CD4-positive, alpha-beta T cell treated with Interleukin-21 for 1 hour (primary cell): ENCODE data around the gene TRPM8.

Experiments used
- DNase-seq: peaks from one replicate; pipeline ENCODE4 v3.0.0-alpha.2; 2020

The TRPM8 gene

DNA sequence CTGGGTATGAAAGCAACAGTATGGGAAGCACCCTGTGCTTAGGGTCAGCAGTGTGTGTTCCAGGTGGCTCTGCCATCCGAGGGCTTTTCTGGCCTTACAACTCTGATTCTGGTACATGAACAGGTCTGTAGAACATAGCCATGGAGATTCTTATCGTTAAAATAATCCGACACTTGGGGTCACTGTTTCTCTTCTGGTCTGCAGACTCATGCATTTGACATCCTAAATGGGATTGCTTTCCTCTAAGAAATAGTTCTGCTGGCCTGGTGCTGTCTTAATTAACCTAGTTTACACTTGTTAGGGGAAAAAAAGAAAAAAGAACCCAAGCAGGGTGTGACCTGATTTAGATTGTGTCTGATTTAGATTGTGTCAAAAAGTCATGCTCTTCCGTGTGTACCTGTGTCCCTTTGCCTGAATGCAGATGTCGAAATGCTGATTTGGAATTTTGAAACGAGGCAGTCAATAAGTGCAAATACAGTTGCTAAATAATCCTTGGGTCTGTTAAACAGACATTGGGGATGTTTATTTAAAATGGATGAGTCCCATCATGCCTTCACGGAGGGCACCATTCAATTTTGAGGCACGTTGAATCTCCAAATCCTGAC, 59.6 kb downstream of the TRPM8 start:
- DNase-seq, result peak; percentile 77

DNA sequence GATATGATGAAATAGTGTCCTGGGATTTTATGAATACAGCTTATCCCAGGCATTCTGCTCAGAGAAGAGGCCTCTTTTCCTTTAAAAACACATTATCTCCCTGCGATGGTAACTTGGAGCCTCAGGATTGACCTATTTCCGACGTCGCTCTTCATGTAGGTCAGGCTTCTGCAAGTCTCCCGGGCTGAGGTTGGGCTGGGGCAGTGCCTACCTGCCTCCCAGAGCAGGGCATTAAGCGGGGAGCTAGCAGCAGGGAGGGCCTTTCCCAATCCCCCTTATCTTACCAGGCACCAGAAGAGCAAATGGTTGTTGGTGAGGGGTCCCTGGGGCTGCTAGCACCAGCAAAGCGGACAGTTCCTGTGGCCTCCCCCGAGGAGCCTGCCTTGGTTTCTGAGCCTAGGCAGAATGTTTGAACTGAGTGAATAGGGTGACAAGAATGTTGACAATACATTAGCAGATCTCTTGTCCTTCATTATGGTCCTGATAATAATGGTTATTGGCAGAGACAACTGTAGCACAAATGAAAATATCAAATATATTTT, 60.2 kb downstream of the TRPM8 start:
- DNase-seq, result no peak

DNA sequence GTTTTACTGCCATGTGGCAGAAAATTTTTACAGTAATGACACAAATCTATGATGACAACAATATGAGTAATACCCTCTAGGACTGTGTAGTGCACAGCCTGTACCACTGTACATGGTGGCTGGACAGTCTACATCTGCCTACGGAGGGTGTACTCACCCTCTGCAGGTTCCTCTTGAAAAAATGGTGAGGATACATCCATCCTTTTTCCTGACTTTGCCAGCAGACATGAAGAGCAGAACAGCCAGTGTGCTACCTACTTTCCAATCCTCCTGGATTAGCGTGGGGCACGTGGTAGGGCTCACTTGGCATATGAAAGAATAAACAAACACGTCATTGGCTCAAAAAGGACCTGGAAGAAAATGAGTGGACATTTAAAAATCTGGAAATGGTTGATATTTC, 62.6 kb downstream of the TRPM8 start:
- no peak for DNase-seq

DNA sequence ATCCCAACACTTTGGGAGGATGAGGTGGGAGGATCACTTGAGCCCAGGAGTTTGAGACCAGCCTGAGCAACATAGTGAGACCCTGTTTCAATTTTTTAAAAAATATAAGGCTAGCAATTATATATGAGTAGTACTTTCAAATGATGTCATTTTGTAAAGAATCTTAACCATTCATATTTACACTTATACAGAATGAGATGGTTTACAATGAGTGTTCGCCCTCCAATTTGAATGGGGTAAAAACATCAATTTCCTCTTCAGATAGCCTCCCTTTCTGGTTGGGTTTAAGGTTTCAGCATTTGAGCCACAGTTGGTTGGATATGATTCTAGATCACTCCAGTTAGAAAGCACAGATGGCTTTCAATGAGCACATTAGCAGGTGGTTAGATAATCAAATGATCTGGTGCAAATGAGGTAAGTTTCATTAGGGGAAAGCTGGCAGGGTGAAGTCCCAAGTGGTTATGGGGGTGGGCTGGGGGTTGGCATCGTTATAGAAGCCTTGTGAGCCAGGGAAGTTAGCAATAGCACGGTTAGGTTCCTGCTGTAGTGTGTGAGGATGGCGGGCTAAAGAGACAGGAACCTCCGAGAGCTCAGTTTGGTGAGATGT, 63.9 kb downstream of the TRPM8 start:
- DNase-seq, result no peak

DNA sequence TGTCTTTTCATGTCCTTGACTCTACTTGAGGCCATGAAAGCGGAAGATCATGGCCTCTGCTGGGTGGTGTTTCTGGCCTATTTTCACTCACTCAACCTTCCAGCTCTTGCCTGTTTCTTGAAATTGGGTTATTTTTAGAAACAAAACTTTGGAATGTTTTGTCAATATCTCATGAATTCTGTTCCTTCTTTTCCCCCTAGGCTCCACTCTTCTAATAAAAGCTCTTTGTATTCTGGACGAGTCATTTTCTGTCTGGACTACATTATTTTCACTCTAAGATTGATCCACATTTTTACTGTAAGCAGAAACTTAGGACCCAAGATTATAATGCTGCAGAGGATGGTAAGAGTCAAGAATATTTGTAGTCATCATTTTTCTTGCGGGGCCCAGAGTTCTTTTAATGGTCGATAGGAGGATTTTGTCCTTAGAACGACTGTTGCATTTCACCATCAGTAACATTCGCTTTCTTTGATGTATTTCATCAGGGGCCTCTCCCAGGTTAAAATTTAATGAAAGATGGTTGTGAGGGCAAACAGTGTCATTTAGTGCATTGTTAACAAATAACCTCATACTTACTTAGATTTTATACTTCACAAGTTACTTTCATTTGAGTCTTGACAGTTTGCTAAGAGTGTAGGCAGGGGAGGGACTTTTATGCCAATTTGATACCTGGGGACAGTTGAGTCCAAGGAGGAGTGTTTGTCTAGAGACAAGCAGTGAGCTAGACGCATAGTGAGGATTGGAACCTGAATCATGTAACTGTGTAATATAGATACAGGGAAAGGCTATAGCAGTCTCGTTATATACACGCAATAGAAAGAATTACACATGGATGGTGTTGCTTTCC, 64.6 kb downstream of the TRPM8 start:
- no peak for DNase-seq

DNA sequence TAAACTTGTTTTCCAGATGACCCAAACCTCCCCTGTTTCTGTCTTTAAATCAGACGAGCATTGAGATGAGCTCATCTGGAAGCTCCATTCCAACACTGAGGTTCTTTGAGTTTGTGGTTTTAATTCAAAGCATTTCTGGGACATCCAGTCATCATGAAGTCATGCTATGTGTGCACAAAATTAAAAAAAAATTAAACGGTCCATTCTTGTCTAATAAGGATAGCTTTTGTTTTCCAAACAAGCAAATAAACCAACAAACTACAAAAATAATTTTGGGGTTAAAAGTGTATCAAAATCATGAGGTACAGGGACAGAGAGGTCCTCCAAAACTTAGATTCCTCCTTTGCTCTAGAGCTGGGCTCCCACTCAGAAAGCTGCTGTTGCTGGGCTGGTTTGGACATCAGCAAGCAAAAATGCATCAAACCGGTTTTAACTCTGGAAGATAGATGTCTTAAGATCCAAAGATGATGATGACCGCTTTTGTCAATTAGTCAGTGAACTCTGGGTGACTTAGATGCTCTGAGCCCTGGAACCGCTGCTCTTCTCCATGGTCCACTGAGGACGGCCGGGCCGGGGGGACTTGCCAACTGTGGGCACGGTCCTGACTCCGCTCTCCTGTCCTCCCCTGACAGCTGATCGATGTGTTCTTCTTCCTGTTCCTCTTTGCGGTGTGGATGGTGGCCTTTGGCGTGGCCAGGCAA, 65.4 kb downstream of the TRPM8 start:
- no peak for DNase-seq

DNA sequence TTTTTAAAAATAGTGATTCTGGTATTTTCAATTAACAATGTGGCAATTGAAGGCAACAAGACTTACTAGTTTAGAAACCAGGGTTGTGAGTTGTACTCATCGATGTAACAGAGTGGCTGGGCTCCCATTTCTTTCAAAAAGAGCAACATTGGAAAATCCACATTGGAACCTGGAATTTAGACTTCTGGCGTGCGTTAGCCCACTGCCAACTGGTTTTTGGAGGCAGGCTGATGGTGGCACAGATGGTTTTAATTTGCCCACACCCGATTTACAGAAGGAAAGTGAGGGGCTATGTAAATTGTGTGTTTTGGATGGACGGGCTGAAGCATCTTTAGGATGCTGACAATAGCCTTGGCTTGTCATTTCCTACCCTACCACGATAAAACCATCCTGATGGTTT, 66.3 kb downstream of the TRPM8 start:
- DNase-seq, result no peak

DNA sequence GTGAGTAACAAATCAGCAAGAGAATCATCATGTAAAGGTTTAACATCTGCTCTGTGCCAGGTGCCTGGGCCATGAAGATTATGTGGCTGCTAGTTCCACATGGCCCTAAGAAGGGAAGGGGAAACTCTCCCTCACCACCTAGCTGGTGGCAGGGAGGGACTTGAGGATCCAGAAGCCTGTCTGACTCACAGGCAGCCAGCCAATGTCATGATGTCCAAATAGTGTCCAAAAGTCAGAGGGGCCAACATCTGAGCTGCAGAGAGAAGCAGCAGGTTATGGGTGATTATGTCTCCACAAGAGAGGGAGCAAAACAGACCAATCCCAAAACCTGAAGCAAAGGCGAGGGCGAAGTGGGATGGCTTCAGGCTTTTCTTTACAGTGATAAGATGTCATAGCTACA, 71.4 kb downstream of the TRPM8 start:
- DNase-seq, result no peak

DNA sequence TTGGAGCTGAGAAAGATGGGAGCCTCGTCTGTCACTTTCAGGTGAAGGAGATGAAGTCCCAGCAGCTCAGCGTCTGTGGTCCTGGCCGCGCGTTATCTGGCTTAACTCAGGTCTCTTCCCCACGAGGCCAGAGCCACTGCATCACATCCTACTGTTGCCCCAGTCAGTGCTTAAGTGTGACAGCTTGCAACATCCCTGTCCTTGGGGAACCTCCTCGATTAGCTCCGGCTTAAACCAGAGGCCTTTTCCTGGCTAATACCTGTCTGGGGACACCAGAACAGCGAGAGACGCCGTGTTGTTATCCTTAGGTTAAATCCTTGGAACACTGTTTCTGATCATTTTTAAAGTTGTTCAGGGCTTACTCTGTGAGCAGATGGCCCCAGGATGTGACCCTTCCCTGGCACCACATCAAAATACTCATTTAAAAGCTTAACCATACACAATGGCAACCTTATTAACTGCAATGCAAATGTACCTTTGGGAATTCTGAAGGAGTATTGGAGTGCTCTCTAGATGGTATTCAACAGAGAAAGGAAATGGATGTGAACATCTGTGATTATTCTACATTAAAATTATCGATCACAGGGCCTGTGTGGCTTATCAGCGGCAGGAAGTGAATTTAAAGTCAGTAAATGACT, 72.2 kb downstream of the TRPM8 start:
- no peak for DNase-seq

DNA sequence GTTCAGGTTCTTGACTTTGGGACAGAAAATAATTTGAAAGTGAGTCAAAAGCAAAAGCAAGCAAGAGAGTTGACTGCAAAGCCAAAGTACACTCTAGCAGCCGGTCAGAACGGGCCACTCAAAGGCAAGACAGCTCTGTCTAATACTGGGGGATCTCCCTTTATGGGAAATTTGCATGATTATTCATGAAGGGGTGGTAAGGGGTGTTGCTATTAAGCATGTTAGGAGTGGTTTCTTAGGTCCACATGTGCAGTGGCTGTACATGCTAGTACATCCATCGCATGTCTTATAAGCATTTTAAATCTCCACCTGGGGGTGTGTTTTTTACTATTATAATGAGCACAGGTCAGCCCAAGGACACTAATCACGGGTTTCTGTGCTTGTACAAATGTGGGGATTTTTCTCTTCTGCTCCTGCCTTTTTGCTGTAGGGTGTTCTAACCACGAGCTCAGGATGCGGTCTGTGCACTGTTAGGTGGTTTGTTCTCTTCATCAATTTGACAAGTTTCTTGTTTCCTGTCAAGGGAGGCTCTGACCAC, 73.2 kb downstream of the TRPM8 start:
- peak; percentile 78 for DNase-seq

DNA sequence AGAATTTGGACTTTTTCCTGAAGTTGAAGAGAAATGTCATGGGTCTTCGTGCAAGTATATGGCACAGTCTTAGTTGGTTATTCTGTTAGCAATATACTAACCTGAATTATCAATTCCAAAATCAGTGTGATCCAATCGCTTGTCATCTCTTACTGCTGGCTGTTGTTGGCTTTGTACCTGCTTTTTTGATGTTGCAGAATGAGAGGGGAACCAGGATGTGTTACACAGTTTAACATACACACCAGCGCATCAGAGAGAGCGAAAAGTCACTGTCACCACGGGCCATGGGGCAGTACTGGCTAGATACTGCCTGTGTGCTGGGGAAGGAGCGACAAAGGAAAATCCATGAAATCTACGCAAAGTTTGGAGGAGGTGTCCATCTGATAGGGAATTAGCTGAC, 74.0 kb downstream of the TRPM8 start:
- no peak for DNase-seq

DNA sequence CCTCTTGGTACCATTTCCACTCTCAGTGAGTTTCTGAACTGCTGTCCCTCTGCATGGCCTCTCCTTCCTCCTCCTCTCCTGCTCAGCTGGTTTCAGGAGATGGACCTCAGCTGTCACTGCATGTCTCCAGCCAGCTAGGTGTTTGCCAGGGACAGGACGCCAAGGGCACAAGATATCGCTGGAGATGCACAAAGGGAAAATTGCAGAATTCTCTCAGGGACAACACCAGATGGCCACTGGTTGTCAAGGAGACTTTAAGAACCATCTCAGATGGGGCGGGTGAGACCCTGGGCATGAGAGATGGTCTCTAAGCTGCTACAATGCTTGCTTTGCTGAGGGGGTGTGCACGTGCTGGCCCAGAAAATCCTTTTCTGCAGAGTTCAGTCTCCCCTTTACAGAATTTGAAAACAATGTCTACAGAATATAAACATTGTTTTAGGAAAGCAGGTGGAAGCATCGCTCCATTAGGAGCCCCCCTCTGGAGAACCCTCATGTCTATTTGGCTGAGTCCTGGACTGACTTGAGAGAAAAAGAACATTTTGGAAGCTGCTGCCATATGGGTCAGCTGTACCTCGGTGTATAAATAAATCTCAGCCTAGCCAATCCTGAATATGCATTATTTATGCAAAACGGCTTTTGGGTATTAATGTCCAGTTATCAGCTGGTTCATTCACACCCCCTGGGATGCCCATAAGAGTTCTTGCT, 75.5 kb downstream of the TRPM8 start:
- DNase-seq, result no peak

DNA sequence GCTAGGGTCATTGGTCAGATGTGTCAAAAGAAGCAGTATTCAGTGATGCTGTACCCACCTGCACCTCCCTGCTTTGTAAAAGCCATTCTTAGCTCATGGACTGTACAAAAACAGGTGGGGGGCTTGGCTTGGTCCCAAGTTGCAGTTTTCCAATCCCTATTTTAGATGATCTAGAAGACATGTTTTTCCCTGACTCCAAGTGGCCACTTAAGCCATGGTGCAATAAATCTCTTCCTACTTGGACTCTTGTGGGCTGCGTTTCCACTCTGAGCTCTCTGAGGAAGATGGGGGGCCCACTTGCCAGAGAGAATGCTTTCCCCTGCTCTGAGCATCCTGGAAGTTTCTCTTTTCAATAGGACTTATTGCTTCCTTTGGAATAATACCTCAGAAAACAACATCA, 76.3 kb downstream of the TRPM8 start:
- DNase-seq, result no peak

DNA sequence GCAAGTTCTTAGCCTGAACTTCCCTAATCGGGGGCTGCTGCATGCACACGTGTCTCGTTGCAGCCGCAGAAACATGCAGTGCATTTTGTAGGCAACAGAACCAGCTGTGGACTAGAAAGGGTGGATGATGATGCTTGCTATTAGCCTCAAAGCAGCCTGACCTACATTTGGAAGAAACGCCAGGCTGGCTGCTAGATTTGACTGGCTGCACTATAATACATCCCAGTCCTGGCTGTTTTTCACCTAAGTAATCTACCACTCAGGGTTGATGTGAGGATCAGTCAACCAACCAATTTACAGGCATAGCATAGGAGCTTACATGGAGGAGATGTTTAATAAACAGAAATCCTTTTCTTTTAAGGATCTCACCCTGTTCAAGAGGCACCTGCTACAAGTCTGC, 77.0 kb downstream of the TRPM8 start:
- DNase-seq, result no peak

DNA sequence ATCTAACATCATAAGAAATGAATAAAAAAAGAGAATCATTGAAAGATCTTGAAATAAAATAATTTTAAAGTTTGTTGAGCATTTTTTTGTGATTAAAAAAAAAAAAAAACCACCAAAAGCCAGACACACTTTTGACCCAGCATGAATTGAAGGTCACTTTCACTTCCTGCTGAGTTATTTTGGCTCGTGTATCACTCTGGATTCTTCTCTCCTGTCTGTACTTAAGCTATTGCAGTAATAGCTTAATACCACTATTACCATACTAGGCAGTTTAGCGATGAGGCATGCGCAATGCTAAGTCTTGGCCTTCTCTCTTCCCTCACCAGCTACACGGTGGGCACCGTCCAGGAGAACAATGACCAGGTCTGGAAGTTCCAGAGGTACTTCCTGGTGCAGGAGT, 78.8 kb downstream of the TRPM8 start:
- no peak for DNase-seq

DNA sequence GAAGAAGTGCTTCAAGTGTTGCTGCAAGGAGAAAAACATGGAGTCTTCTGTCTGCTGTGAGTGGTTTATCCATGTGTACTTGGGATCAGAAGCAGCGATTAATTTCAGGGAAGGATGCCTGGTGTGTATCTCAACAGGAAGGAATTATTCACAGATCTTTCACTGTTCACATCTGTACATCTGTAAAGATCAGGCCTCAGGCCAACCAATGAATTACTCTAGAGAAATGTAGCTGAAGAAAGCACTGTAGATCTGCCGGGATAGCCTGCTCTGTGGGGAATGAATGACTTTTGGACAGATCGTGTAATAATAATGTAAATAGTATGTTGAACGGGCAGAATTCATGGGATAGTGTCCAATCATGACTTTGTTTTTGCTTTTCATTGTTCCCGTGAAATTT, 79.3 kb downstream of the TRPM8 start:
- DNase-seq, result no peak

DNA sequence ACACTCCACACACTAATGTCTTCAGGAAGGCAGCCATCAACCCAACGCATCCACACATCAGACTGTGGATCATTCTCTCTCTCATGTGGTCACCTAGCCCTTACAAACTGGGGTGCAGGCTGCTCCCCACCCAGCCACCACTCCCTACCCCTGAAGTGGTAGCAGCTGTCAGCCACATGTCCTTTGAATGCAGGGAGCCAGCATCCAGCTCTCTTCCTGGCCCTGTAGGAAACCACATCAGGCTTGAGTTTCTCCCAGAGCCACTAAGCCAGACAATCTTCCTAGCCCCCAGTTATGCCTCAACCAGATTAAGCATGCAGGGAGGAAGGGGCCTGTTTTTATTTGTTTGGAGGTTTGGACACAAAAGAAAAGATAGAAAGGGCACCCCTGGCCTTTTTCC, 80.5 kb downstream of the TRPM8 start:
- DNase-seq, result no peak

DNA sequence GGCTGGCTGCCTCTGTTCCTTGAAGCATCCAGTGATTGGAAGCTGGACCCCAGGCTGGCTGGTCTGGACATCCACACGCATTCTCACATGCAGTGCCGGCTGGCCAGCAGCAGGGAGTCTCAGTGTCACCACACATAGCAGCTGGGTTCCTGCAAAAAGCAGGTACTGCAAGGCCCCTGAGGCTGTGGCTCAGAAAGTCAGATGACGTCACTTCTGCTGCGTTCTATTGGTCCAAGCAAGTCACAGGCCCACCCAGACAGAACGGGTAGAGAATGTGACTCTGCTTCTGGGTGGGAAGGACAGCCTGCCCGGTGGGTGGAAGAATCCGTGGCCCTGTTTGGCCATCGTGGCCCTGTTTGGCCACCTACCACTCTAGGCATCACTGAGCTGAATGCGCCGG, 82.0 kb downstream of the TRPM8 start:
- DNase-seq, result no peak

DNA sequence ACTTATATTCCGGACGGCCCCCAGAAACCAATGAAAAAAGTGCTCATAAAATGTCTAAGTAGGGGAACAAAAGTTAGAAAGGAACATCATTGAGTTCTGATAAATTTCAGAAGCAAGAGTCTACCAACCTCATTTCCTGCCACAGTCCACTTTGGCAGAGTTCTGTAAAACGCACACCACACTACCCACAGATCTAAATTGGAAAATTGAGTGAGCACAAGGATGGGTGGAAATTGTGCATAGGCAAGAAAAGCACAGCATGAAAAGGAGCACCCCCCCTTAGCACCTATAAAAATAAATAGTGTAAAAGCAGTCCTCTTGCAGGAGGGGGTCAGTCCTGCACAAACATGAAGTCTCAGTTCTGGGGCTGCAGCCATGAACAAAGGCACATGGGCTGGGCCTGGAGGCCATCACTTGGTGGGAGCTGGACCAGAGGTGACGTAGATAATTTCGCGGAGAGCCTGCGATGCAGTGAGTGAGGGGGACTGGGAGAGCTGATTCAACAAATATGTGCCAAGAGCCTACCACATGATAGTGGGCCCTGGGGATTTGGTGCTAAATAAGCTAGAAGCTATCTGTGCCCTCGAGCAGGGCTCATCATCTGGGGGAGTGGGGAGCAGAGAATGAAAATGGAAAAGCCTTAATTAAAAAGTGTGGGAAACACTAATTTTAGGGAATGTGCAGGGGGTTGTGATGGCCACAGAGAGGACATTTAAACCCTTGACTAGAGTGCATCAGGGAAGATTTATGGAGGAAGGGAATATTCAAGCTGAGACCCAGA, 84.4 kb downstream of the TRPM8 start:
- peak; percentile 27 for DNase-seq

DNA sequence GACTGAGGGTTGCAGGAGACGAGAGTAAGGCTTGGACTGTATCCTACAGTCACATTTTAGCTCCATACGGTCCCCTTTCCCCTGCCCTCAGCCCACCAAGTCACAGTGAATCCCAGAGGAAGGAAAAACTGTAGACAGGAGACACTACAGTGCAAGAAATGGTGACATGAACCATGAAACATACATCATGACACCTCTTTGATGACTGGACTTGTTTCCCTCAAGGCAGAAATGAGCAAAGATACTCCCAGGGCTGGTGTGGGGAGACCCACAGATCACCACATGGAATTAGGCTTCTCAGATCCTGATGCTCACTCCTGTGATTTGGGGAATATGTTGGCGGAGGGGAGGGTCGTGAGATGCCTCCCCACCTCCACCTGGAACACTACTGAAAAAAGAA, 85.1 kb downstream of the TRPM8 start:
- no peak for DNase-seq

DNA sequence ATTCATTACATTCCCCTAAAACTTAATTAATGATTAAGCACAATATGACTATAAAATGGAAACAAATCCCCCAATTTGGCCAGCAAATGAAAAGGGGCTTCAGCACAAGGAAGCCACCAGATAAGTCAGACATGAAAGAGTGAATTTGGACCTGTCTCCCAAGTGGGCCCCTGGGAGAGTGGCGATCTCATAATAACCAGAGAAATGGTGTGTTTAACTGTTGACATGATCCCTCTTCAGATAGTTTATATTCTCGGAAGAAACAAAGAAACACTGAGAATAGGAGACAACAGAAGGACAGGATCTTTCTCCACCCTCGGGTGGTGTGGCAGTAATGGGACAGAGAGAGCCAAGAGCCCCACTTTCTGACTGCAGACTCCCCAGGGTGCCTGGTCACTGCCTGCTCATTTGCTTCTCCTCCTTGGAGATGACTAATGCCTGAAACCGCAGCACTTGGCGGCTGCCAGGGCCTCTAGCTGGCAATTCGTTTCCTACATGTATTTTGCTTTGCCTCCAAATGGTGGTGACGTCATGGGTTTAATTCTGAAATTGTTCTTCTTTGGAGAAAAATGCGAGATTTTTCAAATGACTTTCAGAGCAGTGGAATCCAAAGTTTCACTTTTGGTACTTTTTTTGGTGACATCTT, 86.9 kb downstream of the TRPM8 start:
- DNase-seq, result no peak
